Immature natural killer cell (primary cell): ENCODE results near the gene WWOX. TPM values are rescaled to one million over a fixed set of nuclear protein-coding genes. Genes with fewer than 3 reads are reported as not detected.

Experiments used
- DNase-seq, 3 donors: peaks; one replicate each; pipeline ENCODE4 v3.0.0; 2022; ENCODE audit warnings: mixed read lengths in 1 of 3
- H3K27ac Mint-ChIP-seq, 6 donors: one replicate each; pipeline ENCODE4 v1.8.0; 2020; ENCODE audit warnings: mixed read lengths in 6 of 6, mild to moderate bottlenecking in 5 of 6, inconsistent platforms in 4 of 6, moderate library complexity in 3 of 6
- H3K27me3 Mint-ChIP-seq, 3 donors: one replicate each; pipeline ENCODE4 v1.8.0; 2020 to 2021; ENCODE audit warnings: low read depth in 3 of 3, mild to moderate bottlenecking in 3 of 3, mixed read lengths in 3 of 3, moderate library complexity in 3 of 3, inconsistent platforms in 1 of 3
- H3K36me3 Mint-ChIP-seq, 3 donors: one replicate each; pipeline ENCODE4 v1.8.0; 2020; ENCODE audit warnings: mixed read lengths in 3 of 3, inconsistent platforms in 2 of 3, mild to moderate bottlenecking in 2 of 3
- H3K4me1 Mint-ChIP-seq, 2 donors: one replicate each; pipeline ENCODE4 v1.8.0; 2020; ENCODE audit warnings: inconsistent platforms in 2 of 2, mild to moderate bottlenecking in 2 of 2, mixed read lengths in 2 of 2, moderate library complexity in 1 of 2
- H3K4me3 Mint-ChIP-seq, 5 donors: one replicate each; pipeline ENCODE4 v1.8.0; 2020; ENCODE audit warnings: mild to moderate bottlenecking in 5 of 5, mixed read lengths in 5 of 5, inconsistent platforms in 3 of 5, moderate library complexity in 3 of 5
- H3K9me3 Mint-ChIP-seq, 6 donors: one replicate each; pipeline ENCODE4 v1.8.0; 2020; ENCODE audit warnings: mild to moderate bottlenecking in 6 of 6, mixed read lengths in 6 of 6, inconsistent platforms in 4 of 6, moderate library complexity in 3 of 6
- polyA plus RNA-seq, 3 donors: library from polyadenylated mRNA; unstranded; fragments of 300-500 nt; fragmentation: Illumina TruSeq; gene quantifications; one replicate each; pipeline ENCODE4 v1.2.3, GENCODE V29; 2021

The WWOX gene
- polyA plus RNA-seq, 3 donors from 2014 or later, result 9.0 to 13.9 (median 12.3) TPM

DNA sequence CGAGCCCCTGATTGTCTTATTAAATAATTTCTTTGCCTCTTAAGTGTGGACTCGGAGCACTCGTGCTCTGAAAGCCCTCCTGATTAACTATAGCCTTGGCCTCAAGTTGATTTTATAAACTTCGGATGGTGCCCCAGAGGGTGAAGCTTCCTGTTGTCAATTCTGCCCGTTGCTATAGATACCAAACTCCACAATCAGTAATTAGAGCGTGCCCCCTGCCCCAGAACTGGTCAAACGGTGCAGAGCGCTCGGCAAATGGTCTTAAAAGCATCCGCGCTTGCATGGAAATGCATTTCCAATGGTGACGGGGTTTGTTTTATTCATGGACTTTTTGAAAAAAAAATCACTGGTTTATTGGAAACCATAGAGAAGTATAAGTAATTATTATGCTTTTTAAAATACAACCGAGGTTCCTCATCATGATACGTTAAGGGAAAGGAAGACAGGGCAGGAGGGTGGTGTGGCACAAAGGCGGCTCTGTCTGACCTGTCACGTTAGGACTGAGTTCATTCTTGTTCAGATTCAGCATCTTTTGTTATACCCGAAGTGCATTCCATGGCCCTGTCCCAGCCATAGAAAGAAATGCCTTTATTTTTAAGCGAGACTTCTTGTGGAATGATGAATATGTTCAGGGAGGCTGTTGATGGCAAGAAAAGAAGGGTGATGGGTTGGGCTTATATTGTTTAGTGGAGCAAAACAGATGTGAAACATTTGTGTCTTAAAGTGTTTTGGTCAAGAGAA lies 1024.7 kb downstream of the WWOX start:
- Mint-ChIP-seq H3K4me1 (no peaks in the 10 kb centered on the region), H3K27ac (no peak overlapping the region)

DNA sequence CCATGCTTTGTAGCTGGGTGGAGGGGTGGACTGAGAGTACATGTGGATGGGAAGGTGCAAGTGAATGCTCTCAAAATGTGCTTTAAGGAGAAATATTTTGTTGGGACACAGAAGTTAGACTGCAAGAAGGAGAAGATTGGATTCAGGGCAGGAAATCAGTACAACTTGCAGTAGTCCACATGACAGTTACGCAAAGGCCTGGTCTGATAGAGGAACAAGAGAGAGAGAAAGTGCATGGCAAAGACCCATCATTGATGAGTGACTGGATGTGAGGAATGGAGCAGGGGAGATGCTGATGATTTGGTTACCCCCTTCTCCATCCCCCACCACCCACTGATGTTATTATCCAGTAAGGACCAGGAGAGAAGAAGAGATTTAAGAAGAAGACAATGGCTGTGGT lies 1028.3 kb downstream of the WWOX start:
- DNase-seq, result no peak
- Mint-ChIP-seq H3K4me3 (no peak overlapping the region), H3K36me3 (peaks cover 0 to 6% (median 4%) of the 10 kb centered on the region in 3 donors), H3K27ac (no peak overlapping the region), H3K27me3 (peaks cover 0 to 7% (median 2%) of the 10 kb centered on the region in 3 donors), H3K4me1 (no peaks in the 10 kb centered on the region), H3K9me3 (no peaks in the 10 kb centered on the region)

More for the DNA sequence above, 1024.7 kb downstream of the WWOX start:
- Mint-ChIP-seq H3K36me3 (peaks cover 0 to 6% (median 4%) of the 10 kb centered on the region in 3 donors), H3K27me3 (peaks cover 0 to 9% (median 4%) of the 10 kb centered on the region in 3 donors), H3K4me3 (no peak overlapping the region), H3K9me3 (no peaks in the 10 kb centered on the region)
- DNase-seq, result no peak

DNA sequence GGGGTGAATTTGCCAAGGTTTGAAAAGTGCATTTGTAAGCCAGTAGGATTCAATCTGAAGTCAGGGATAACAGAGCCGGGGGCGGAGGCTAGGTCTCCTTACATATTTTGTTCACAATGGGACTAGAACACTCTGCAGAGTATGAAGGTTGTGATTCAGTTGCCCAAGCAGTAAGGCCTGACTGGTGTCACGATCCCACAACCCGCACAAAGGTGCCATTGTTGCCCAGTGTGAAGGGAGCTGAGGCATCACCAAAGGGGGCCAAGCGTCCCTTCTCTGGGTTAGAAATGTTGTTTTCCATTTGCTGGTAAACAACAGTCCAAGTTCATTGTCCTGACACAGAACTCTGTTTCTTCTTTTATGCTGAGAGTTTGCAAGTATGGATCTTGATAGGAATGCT lies 1029.3 kb downstream of the WWOX start:
- Mint-ChIP-seq H3K4me3 (no peak overlapping the region), H3K36me3 (peaks cover 0 to 6% (median 4%) of the 10 kb centered on the region in 3 donors), H3K4me1 (no peaks in the 10 kb centered on the region), H3K9me3 (no peaks in the 10 kb centered on the region), H3K27me3 (peaks cover 0 to 3% (median 2%) of the 10 kb centered on the region in 3 donors), H3K27ac (no peak overlapping the region)
- DNase-seq, result no peak

DNA sequence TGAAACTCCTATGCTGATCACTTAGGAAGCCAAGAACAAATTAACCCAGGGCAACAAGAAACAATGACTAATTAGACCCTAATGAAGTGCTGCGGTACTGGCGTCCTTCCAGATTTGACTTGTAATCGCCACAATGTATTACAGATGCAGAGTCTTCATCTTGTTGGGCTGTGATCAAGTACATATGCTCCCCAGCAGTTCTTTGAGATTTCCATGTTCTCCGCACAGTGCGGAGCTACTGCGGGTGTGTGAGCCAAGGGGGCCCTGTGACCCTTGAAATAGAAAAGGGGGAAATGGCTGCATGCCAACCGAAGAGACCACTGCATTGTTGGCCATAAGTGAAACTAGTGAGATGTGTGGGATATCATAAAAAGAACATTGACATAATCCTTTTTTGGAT lies 1031.2 kb downstream of the WWOX start:
- Mint-ChIP-seq H3K9me3 (no peaks in the 10 kb centered on the region), H3K27ac (no peak overlapping the region), H3K4me1 (no peaks in the 10 kb centered on the region), H3K4me3 (no peak overlapping the region), H3K36me3 (peaks cover 0 to 6% (median 4%) of the 10 kb centered on the region in 3 donors), H3K27me3 (peaks cover 0 to 3% (median 2%) of the 10 kb centered on the region in 3 donors)
- DNase-seq, result no peak

DNA sequence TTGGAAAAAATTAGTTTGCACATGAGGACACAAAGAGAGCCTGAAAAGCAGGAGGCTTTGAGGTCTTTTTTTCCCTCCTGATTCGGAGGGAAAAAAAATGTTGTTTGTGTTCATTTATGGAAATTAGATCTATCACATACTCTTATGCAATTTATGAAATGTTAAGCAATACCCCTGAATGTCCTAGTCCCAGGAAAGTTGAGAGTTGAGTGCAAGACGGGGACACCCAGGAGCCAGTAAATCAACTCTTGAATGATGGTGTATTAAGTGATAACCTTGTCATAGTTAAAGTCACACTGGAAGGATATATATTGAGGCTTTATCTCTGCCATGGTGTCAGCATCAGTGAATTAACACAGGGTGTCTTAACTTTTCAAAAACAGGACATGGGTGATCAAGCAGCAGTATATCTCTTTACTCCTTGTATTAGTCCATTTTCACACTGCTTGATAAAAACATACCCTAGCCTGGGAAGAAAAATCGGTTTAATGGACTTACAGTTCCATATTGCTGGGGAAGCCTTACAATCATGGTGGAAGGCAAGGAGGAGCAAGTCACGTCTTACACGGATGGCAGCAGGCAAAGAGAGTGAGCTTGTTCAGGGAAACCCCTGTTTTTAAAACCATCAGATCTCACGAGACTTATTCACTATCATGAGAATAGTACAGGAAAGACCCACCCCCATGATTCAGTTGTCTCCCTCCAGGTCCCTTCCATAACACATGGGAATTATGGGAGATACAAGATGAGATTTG lies 1032.0 kb downstream of the WWOX start:
- Mint-ChIP-seq H3K27me3 (peaks cover 0 to 3% (median 0%) of the 10 kb centered on the region in 3 donors), H3K36me3 (peaks cover 0 to 2% (median 2%) of the 10 kb centered on the region in 3 donors), H3K4me1 (no peaks in the 10 kb centered on the region), H3K27ac (peak overlapping the region in 1 of 6 donors; percentile 47), H3K9me3 (no peaks in the 10 kb centered on the region), H3K4me3 (no peak overlapping the region)
- DNase-seq, result no peak

DNA sequence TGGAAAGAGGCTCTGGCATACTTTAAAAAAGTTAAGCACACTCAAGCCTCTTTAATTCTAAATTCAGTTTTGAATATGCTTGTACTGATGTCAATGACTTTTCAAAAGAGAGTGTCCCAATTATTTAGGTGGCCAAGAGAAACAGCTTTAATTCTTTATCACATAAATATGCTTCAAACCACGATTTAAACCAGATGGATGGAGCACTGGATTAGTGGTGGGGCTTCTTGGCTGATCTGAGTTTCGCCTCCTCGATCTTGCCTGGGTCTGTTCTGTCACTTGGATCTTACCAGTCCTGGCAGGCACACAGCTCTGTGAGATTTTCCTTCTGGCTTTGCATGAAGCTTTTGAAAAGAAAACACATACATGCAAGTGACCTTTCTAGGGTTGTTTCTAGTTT lies 1033.2 kb downstream of the WWOX start:
- Mint-ChIP-seq H3K4me1 (no peaks in the 10 kb centered on the region), H3K27me3 (peaks cover 0 to 3% (median 0%) of the 10 kb centered on the region in 3 donors), H3K4me3 (no peak overlapping the region), H3K36me3 (no peaks in the 10 kb centered on the region), H3K9me3 (no peaks in the 10 kb centered on the region), H3K27ac (no peak overlapping the region)
- DNase-seq, result no peak

DNA sequence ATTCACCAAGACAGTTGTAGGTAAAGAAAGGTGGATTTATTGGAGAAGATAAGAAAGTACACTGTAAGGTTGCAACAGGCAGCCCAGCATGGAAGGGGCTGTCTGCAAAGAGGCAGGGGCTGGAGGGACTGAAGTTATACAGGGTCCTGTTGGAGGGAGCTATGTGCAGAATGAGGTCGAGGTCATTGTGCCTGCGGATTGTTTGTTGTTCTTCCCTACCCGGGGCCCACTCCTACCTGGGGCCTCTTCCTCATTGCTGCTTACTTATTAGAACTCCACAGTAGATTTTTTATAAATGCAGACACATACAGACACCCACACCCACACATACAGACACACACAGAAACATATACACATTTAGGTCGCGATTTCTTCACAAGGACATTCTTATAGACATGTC lies 1034.8 kb downstream of the WWOX start:
- H3K4me3 Mint-ChIP-seq, result no peak overlapping the region
- no peak for DNase-seq
- no peak overlapping the region for H3K27ac Mint-ChIP-seq
- H3K27me3 Mint-ChIP-seq, result peaks cover 0 to 3% (median 0%) of the 10 kb centered on the region in 3 donors
- H3K36me3 Mint-ChIP-seq, result no peaks in the 10 kb centered on the region
- peaks cover 0 to 2% (median 0%) of the 10 kb centered on the region in 6 donors for H3K9me3 Mint-ChIP-seq
- no peaks in the 10 kb centered on the region for H3K4me1 Mint-ChIP-seq

DNA sequence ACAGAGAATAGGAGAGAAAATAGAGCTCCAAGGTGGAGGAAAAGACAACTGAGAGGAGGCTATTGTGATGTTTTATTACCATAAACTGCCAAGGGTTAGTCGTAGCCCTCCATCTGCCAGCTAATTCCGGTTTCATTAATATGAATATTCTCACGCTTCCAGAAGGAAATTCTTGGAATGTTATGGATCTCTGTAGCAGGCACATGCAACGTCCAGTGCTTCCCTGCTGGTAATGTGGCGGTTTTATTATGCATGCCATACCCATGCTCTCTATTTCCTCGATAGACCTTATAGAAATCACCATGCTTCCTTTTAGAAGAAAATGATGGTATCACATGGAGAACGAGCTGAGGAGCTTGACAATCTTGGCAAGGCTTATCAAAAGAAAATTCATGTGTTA lies 1037.5 kb downstream of the WWOX start:
- Mint-ChIP-seq H3K27me3 (peaks cover 0 to 3% (median 0%) of the 10 kb centered on the region in 3 donors), H3K27ac (no peak overlapping the region), H3K4me1 (no peaks in the 10 kb centered on the region)

DNA sequence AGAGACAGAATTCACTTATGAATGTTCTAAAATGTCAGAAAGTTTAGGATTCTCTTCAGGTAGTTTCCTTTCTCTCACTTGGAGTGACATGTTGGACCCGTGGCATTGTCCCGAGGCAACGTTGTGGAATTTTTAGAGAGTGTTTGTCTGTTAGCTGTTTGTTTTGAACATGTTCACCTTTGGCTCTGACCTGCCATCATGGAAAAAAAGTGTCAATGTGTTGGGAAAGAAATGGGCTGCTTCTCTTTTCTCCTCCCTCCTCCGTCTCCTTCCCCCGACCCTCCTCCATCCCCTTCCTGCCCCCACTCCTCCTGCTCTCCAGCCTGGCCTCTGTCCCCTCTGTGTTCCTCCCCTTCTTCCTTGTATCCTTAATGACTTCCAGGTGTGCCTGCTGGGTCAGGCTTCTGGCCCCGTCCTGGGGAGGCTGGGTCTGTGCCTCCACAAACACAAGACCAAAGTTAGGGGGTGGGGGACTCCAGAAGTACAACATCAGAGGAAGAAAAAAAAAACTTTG lies 1038.0 kb downstream of the WWOX start:
- H3K4me1 Mint-ChIP-seq, result no peaks in the 10 kb centered on the region
- H3K36me3 Mint-ChIP-seq, result no peaks in the 10 kb centered on the region
- H3K4me3 Mint-ChIP-seq, result no peak overlapping the region
- no peak for DNase-seq
- no peak overlapping the region for H3K27ac Mint-ChIP-seq
- peaks cover 0 to 2% (median 0%) of the 10 kb centered on the region in 6 donors for H3K9me3 Mint-ChIP-seq
- peaks cover 0 to 2% (median 0%) of the 10 kb centered on the region in 3 donors for H3K27me3 Mint-ChIP-seq

More for the DNA sequence above, 1037.5 kb downstream of the WWOX start:
- no peak overlapping the region for H3K4me3 Mint-ChIP-seq
- H3K9me3 Mint-ChIP-seq, result peaks cover 0 to 2% (median 0%) of the 10 kb centered on the region in 6 donors
- DNase-seq, result no peak
- no peaks in the 10 kb centered on the region for H3K36me3 Mint-ChIP-seq

DNA sequence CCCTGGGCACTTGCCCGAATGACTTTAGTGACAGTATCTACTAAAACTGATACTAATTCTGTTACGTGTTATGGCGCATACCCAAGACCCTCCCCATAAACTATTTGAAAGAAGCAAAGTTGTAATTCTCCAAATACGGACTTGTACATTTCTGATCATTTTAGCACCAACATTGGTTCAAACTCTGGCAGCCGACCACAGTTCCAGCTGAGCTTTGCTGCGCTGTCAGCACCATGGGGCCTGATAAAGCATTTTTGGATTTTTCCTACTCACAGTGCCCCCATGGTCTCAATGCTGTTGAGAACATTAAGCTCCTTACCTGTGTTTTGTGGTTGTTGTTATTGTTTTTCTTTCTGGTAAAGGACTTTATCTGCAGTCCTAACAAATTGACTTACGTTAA lies 1040.3 kb downstream of the WWOX start:
- Mint-ChIP-seq H3K9me3 (peaks cover 0 to 2% (median 0%) of the 10 kb centered on the region in 6 donors), H3K27ac (no peak overlapping the region), H3K27me3 (peaks cover 0 to 1% (median 0%) of the 10 kb centered on the region in 3 donors), H3K36me3 (no peaks in the 10 kb centered on the region), H3K4me1 (no peaks in the 10 kb centered on the region), H3K4me3 (no peak overlapping the region)
- no peak for DNase-seq

DNA sequence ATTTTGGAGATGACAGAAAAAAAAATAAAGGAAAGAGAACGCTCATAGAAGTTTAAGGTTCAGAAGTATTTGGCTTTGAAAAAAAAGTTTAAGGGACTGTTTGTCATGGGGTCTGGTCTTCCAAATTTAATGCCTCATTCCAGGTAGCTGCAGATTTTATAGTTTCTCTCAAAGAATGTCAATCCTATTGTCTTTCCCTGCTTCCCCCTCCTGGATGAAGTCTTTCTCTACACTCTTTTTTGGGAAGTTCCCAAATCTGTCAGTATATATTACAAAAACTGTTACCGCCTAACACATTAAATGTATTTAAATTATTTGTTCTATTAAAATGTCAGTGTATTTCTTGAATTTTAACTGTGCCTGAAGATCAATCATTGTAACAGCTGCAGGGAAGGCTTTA lies 1043.6 kb downstream of the WWOX start:
- H3K4me1 Mint-ChIP-seq, result no peaks in the 10 kb centered on the region
- DNase-seq, result no peak
- H3K9me3 Mint-ChIP-seq, result peaks cover 0 to 2% (median 0%) of the 10 kb centered on the region in 6 donors
- peaks cover 0 to 8% (median 4%) of the 10 kb centered on the region in 3 donors for H3K27me3 Mint-ChIP-seq
- no peak overlapping the region for H3K4me3 Mint-ChIP-seq
- no peaks in the 10 kb centered on the region for H3K36me3 Mint-ChIP-seq
- H3K27ac Mint-ChIP-seq, result no peak overlapping the region

DNA sequence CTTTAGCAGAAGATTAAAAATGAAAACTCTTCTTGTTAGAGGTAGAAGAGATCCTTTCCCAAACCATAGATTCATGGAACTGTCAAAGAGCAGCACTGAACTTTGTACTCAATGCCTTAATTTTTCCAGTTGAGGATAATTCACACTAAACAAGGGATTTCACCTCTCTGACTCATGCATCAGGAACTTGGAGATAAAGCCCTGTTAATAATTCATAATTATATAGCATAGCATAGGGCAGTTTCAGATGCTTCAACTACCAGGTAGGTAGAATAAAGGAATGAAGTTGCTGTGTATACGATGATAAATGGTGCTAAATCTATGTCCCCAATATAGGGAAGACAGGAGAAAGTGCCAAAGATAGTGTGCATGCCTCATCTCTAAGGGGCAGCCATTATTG lies 1050.7 kb downstream of the WWOX start:
- Mint-ChIP-seq H3K4me1 (peaks cover 8 to 15% of the 10 kb centered on the region in 2 donors), H3K9me3 (no peaks in the 10 kb centered on the region), H3K27me3 (peaks cover 0 to 7% (median 4%) of the 10 kb centered on the region in 3 donors), H3K36me3 (peaks cover 0 to 7% (median 0%) of the 10 kb centered on the region in 3 donors), H3K27ac (no peak overlapping the region), H3K4me3 (no peak overlapping the region)
- DNase-seq, result no peak

DNA sequence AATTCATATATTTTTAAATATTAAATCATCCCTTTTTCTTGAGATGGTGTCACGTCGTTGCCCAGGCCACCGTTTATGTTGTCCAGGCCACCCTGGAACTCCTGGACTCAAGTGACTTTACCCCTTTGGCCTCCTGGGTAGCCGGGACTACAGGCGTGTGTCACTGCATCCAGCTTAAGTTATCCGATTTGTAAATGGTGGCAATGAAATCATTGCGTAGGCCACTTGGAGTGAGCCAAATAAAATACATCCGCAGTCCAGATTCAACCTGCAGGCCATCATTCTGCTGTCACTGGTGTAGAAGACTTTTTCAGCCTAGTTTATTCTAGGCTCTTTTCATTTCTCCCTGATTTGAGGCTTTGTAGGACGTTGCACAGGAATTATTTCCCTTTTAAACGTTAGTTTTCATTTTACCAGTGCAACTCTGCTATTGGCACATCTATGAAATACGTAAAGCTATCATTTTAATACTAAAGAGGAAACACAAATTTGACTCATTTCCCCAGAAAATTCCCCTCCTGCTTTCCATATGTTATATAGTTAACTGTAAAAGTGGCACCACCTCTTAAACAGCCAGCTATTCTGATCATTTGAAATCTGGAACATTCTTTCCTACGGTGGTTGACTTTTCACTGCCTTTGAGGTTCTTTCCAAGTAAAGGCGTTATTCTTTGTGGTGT lies 1051.3 kb downstream of the WWOX start:
- peaks cover 0 to 7% (median 0%) of the 10 kb centered on the region in 3 donors for H3K36me3 Mint-ChIP-seq
- H3K4me1 Mint-ChIP-seq, result peaks cover 8 to 15% of the 10 kb centered on the region in 2 donors
- H3K27ac Mint-ChIP-seq, result no peak overlapping the region
- H3K4me3 Mint-ChIP-seq, result no peak overlapping the region
- no peak for DNase-seq
- no peaks in the 10 kb centered on the region for H3K9me3 Mint-ChIP-seq
- H3K27me3 Mint-ChIP-seq, result peaks cover 0 to 7% (median 4%) of the 10 kb centered on the region in 3 donors
